Measurements from ENCODE around the gene TNIK.

- TF ChIP-seq POLR2A (IDR thresholded peaks at IDR 0.05) = no peak
- TF ChIP-seq, protein P1, sequence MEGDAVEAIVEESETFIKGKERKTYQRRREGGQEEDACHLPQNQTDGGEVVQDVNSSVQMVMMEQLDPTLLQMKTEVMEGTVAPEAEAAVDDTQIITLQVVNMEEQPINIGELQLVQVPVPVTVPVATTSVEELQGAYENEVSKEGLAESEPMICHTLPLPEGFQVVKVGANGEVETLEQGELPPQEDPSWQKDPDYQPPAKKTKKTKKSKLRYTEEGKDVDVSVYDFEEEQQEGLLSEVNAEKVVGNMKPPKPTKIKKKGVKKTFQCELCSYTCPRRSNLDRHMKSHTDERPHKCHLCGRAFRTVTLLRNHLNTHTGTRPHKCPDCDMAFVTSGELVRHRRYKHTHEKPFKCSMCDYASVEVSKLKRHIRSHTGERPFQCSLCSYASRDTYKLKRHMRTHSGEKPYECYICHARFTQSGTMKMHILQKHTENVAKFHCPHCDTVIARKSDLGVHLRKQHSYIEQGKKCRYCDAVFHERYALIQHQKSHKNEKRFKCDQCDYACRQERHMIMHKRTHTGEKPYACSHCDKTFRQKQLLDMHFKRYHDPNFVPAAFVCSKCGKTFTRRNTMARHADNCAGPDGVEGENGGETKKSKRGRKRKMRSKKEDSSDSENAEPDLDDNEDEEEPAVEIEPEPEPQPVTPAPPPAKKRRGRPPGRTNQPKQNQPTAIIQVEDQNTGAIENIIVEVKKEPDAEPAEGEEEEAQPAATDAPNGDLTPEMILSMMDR (IDR thresholded peaks at IDR 0.05) = no peak
- TF ChIP-seq POLR2AphosphoS5 (IDR thresholded peaks at IDR 0.05) = no peak
Observed at GRCh38 chr3:171358181-171358880, 101.9 kb downstream of the TNIK start.

All from breast epithelium (tissue), 3 donors.